Mesenchymal stem cell (in vitro differentiated cells and primary cell): ENCODE measurements around the gene PDE4A.
"Not testable (repeated sequence)": the region's sequence is repeated elsewhere in the genome, so short reads cannot be mapped to it uniquely, and the experiment has no call there.

Source experiments
- DNase-seq: peaks from one replicate; pipeline ENCODE4 v3.0.0-alpha.2; 2013
- H2AFZ ChIP-seq: one replicate; pipeline ENCODE4 v1.6.1; 2013; ENCODE audit warnings: low read depth, mild to moderate bottlenecking, control low read depth, inconsistent platforms, low read length, moderate library complexity
- H2AK5ac ChIP-seq: 2 replicates; pipeline ENCODE4 v1.6.1; 2013; ENCODE audit warnings: low read length, moderate library complexity, mild to moderate bottlenecking, inconsistent platforms; ENCODE audit not compliant: severe bottlenecking
- H2BK120ac ChIP-seq: one replicate; pipeline ENCODE4 v1.6.1; 2013; ENCODE audit warnings: low read depth, mild to moderate bottlenecking, inconsistent platforms, low read length, moderate library complexity
- H2BK12ac ChIP-seq, 2 experiments: one replicate each; pipeline ENCODE4 v1.6.1; 2013; ENCODE audit warnings: inconsistent platforms in 2 of 2, low read length in 2 of 2, mild to moderate bottlenecking in 2 of 2, moderate library complexity in 2 of 2, control low read depth in 1 of 2
- H2BK15ac ChIP-seq: one replicate; pipeline ENCODE4 v1.6.1; 2013; ENCODE audit warnings: mild to moderate bottlenecking, low read depth, inconsistent platforms; ENCODE audit not compliant: poor library complexity, severe bottlenecking
- H2BK5ac ChIP-seq: 2 replicates; pipeline ENCODE4 v1.6.1; 2013; ENCODE audit warnings: low read depth, mild to moderate bottlenecking, low read length, control low read depth, inconsistent platforms; ENCODE audit not compliant: poor library complexity, severe bottlenecking
- H3K14ac ChIP-seq, 2 experiments: one replicate each; pipeline ENCODE4 v1.6.1; 2013; ENCODE audit warnings: inconsistent platforms in 2 of 2, low read length in 2 of 2, control low read depth in 1 of 2, mild to moderate bottlenecking in 1 of 2, moderate library complexity in 1 of 2
- H3K18ac ChIP-seq, 2 experiments: one replicate each; pipeline ENCODE4 v1.6.1; 2013; ENCODE audit warnings: inconsistent platforms in 2 of 2, low read length in 2 of 2, control low read depth in 1 of 2, low read depth in 1 of 2, mild to moderate bottlenecking in 1 of 2
- H3K23ac ChIP-seq, 2 experiments: one replicate each; pipeline ENCODE4 v1.6.1; 2013; ENCODE audit warnings: inconsistent platforms in 2 of 2, low read length in 2 of 2, mild to moderate bottlenecking in 2 of 2, moderate library complexity in 2 of 2, control low read depth in 1 of 2
- H3K27ac ChIP-seq: 2 replicates; pipeline ENCODE4 v1.5.1; 2013; ENCODE audit warnings: mild to moderate bottlenecking, moderate library complexity, low read length, control low read depth, inconsistent platforms; ENCODE audit not compliant: poor library complexity, severe bottlenecking
- H3K27me3 ChIP-seq, 2 experiments: 2 replicates each; pipeline versions ENCODE4 v1.6.1 to v1.7.0; 2013; ENCODE audit warnings: low read length in 2 of 2, mild to moderate bottlenecking in 2 of 2, moderate library complexity in 2 of 2, control low read depth in 1 of 2, inconsistent platforms in 1 of 2; ENCODE audit not compliant: control insufficient read depth in 1 of 2, insufficient read depth in 1 of 2
- H3K36me3 ChIP-seq, 2 experiments: 2 replicates each; pipeline versions ENCODE4 v1.6.1 to v1.7.0; 2013; ENCODE audit warnings: low read length in 2 of 2, control low read depth in 1 of 2, inconsistent platforms in 1 of 2, low read depth in 1 of 2, mild to moderate bottlenecking in 1 of 2; ENCODE audit not compliant: insufficient read depth in 2 of 2, control insufficient read depth in 1 of 2
- H3K4ac ChIP-seq, 2 experiments: one replicate each; pipeline ENCODE4 v1.6.1; 2013; ENCODE audit warnings: inconsistent platforms in 2 of 2, low read length in 2 of 2, mild to moderate bottlenecking in 2 of 2, moderate library complexity in 2 of 2, control low read depth in 1 of 2, low read depth in 1 of 2
- H3K4me1 ChIP-seq: 2 replicates; pipeline ENCODE4 v1.6.1; 2013; ENCODE audit warnings: low read depth, low read length, control low read depth; ENCODE audit not compliant: control insufficient read depth, insufficient read depth
- H3K4me2 ChIP-seq: 2 replicates; pipeline ENCODE4 v1.6.1; 2013; ENCODE audit warnings: low read length, mild to moderate bottlenecking, inconsistent platforms; ENCODE audit not compliant: poor library complexity, severe bottlenecking
- H3K4me3 ChIP-seq, 2 experiments: 2 replicates each; pipeline versions ENCODE4 v1.5.1 to v1.7.0; 2013; ENCODE audit warnings: low read length in 2 of 2, mild to moderate bottlenecking in 2 of 2, control low read depth in 1 of 2, low read depth in 1 of 2; ENCODE audit not compliant: insufficient read depth in 1 of 2
- H3K79me1 ChIP-seq: replicated peaks from 2 replicates; pipeline ENCODE4 v1.6.1; 2013; ENCODE audit warnings: mild to moderate bottlenecking, control low read depth, low read length, inconsistent platforms; ENCODE audit not compliant: poor library complexity, severe bottlenecking
- H3K9ac ChIP-seq: 2 replicates; pipeline ENCODE4 v1.7.0; 2013; ENCODE audit warnings: mild to moderate bottlenecking, low read length, moderate library complexity
- H3K9me3 ChIP-seq: 2 replicates; pipeline ENCODE4 v1.7.0; 2013; ENCODE audit warnings: mild to moderate bottlenecking, low read length; ENCODE audit not compliant: control insufficient read depth
- H4K8ac ChIP-seq: one replicate; pipeline ENCODE4 v1.6.1; 2013; ENCODE audit warnings: inconsistent platforms, mild to moderate bottlenecking, low read length, moderate library complexity
- H4K91ac ChIP-seq: one replicate; pipeline ENCODE4 v1.6.1; 2013; ENCODE audit warnings: mild to moderate bottlenecking, low read length, inconsistent platforms
- WGBS: methylation state at CpG from one replicate; pipeline ENCODE4 v1.1.7; 2013; ENCODE audit warnings: mixed read lengths; 5-methylcytosine and 5-hydroxymethylcytosine counted together

Gene PDE4A

DNA sequence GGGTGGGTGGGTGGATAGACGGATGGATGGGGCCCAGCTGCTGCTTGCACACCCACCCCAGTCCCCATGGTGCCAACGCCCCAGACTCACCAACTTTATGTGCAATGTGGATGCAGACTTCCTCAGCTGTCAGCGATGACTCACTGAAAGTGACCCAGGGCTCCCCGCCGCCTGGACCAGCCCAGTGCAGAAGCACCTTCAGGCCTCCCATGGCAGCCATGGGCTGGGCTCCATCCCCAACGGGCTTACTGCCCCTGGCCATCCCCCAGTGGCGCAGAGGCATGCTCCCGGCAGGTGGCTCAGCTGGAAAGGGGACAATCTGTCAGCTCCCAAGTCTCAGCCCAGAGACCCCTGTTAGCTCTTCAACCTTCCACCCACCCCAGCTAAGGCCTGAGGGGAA is 42.2 kb upstream of the PDE4A start:
- Histone ChIP-seq H3K18ac (no peak overlapping the region), H3K4me2 (no peak overlapping the region), H2BK12ac (no peak overlapping the region), H2BK120ac (no peak overlapping the region), H3K27ac (no peak overlapping the region), H3K14ac (no peak overlapping the region), H3K9me3 (no peaks in the 10 kb centered on the region), H3K36me3 (peaks cover 23 to 35% of the 10 kb centered on the region in 2 experiments), H2BK5ac (no peak overlapping the region), H2AFZ (no peak overlapping the region), H3K4ac (no peak overlapping the region), H3K79me1 (peaks cover 21% of the 10 kb centered on the region), H3K4me3 (no peak overlapping the region), H3K9ac (no peak overlapping the region), H3K27me3 (no peaks in the 10 kb centered on the region), H2BK15ac (no peak overlapping the region), H4K91ac (no peak overlapping the region), H3K4me1 (peaks cover 10% of the 10 kb centered on the region), H4K8ac (no peak overlapping the region), H3K23ac (no peak overlapping the region), H2AK5ac (no peak overlapping the region)
- 96% methylated on average over 7 of the region's 8 CpGs for WGBS
- DNase-seq = no peak

- Histone ChIP-seq H2AK5ac (no peak overlapping the region), H2AFZ (peak overlapping the region; percentile 98), H2BK12ac (no peak overlapping the region), H4K8ac (peak overlapping the region; percentile 98), H3K18ac (peak overlapping the region; percentile 72 to 96), H3K79me1 (peaks cover 20% of the 10 kb centered on the region), H3K4ac (peak overlapping the region in 1 of 2 experiments; percentile 90), H3K14ac (peak overlapping the region in 1 of 2 experiments; percentile 89), H3K9ac (peak overlapping the region; percentile 94), H3K23ac (peak overlapping the region in 1 of 2 experiments; percentile 32), H2BK5ac (no peak overlapping the region), H3K27me3 (no peaks in the 10 kb centered on the region), H3K9me3 (no peaks in the 10 kb centered on the region), H4K91ac (peak overlapping the region; percentile 67), H3K4me1 (peaks cover 12% of the 10 kb centered on the region), H2BK120ac (no peak overlapping the region), H3K4me3 (peak overlapping the region; percentile 83 to 94), H3K36me3 (peaks cover 17 to 26% of the 10 kb centered on the region in 2 experiments), H3K4me2 (peak overlapping the region; percentile 92), H2BK15ac (no peak overlapping the region), H3K27ac (peak overlapping the region; percentile 37)
- WGBS = 0% methylated on average over 10 of the region's 10 CpGs
- no peak for DNase-seq
Measured at GRCh38 chr19:10379880-10380312, 40.4 kb upstream of the PDE4A start.

- under 1% methylated on average over 54 of the region's 58 CpGs for WGBS
- peaks cover 18% of the 10 kb centered on the region for H3K79me1 ChIP-seq
Measured at GRCh38 chr19:10380313-10381102, 39.8 kb upstream of the PDE4A start, which contains the start of gene TYK2. Gene TYK2, minus strand, starts transcription at chr19:10380572. Its CDS starts 2,166 bp downstream, at chr19:10378406.

DNA sequence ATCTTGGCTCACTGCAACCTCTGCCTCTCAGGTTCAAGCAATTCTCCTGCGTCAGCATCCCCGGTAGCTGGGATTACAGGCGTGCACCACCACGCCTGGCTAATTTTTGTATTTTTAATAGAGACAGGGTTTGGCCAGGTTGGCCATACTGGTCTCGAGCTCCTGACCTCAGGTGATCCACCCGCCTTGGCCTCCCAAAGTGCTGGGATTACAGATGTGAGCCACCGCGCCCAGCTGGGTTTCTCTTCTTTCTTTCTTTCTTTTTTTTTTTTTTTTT is 37.2 kb upstream of the PDE4A start:
- WGBS = 94% methylated on average over 8 of the region's 8 CpGs

More at GRCh38 chr19:10380313-10381102, 39.8 kb upstream of the PDE4A start, which contains the start of gene TYK2:
- H3K9ac ChIP-seq = peak within 1 kb of the TSS; percentile 94
- no peaks in the 10 kb centered on the region for H3K27me3 ChIP-seq
- peak within 1 kb of the TSS in 1 of 2 experiments; percentile 65 for H2BK12ac ChIP-seq
- H3K23ac ChIP-seq = peak within 1 kb of the TSS in 1 of 2 experiments; percentile 32
- peak within 1 kb of the TSS; percentile 72 to 98 for H3K18ac ChIP-seq
- H2BK15ac ChIP-seq = no peak within 1 kb of the TSS
- peak within 1 kb of the TSS; percentile 72 for H4K91ac ChIP-seq
- peak within 1 kb of the TSS; percentile 92 for H3K4me2 ChIP-seq
- no peak within 1 kb of the TSS for H2AK5ac ChIP-seq
- H2BK5ac ChIP-seq = peak within 1 kb of the TSS; percentile 46
- H3K4ac ChIP-seq = peak within 1 kb of the TSS; percentile 90 to 95
- peaks cover 14 to 21% of the 10 kb centered on the region in 2 experiments for H3K36me3 ChIP-seq
- peak; percentile 99 for DNase-seq
- H3K27ac ChIP-seq = peak within 1 kb of the TSS; percentile 37
- peak within 1 kb of the TSS; percentile 83 to 94 for H3K4me3 ChIP-seq
- H3K4me1 ChIP-seq = peaks cover 12% of the 10 kb centered on the region
- no peaks in the 10 kb centered on the region for H3K9me3 ChIP-seq
- peak within 1 kb of the TSS in 1 of 2 experiments; percentile 93 for H3K14ac ChIP-seq
- no peak within 1 kb of the TSS for H2BK120ac ChIP-seq
- peak within 1 kb of the TSS; percentile 98 for H2AFZ ChIP-seq
- H4K8ac ChIP-seq = peak within 1 kb of the TSS; percentile 98

More for the DNA sequence above, 37.2 kb upstream of the PDE4A start:
- not testable (repeated sequence) for H3K27me3 ChIP-seq, H3K18ac ChIP-seq, H4K8ac ChIP-seq, H3K36me3 ChIP-seq, H3K23ac ChIP-seq, H2BK5ac ChIP-seq, H2BK15ac ChIP-seq, H2AK5ac ChIP-seq, H2BK120ac ChIP-seq, H3K27ac ChIP-seq, DNase-seq, H3K14ac ChIP-seq, H4K91ac ChIP-seq, H2AFZ ChIP-seq, H3K9ac ChIP-seq, H3K9me3 ChIP-seq, H2BK12ac ChIP-seq, H3K4me2 ChIP-seq, H3K4ac ChIP-seq, H3K4me3 ChIP-seq
- Histone ChIP-seq H3K79me1 (peaks cover 13% of the 10 kb centered on the region), H3K4me1 (peaks cover 11% of the 10 kb centered on the region)
